HG03060 (cell line): Measurements from ENCODE around the gene CDC42BPA.

ENCODE experiments used
- ATAC-seq: cut with Tn5 transposase; IDR thresholded peaks from one replicate; pipeline ENCODE4 v1.9.1; 2021; ENCODE audit warnings: low read depth, moderate number of reproducible peaks; ENCODE audit not compliant: unreplicated experiment

CDC42BPA gene

GRCh38 chr1:227223171-227223806 lies 95.0 kb downstream of the CDC42BPA start:
- ATAC-seq: no peak

- ATAC-seq: no peak
These were observed 98.5 kb downstream of the CDC42BPA start for GRCh38 chr1:227219715-227220292.

DNA sequence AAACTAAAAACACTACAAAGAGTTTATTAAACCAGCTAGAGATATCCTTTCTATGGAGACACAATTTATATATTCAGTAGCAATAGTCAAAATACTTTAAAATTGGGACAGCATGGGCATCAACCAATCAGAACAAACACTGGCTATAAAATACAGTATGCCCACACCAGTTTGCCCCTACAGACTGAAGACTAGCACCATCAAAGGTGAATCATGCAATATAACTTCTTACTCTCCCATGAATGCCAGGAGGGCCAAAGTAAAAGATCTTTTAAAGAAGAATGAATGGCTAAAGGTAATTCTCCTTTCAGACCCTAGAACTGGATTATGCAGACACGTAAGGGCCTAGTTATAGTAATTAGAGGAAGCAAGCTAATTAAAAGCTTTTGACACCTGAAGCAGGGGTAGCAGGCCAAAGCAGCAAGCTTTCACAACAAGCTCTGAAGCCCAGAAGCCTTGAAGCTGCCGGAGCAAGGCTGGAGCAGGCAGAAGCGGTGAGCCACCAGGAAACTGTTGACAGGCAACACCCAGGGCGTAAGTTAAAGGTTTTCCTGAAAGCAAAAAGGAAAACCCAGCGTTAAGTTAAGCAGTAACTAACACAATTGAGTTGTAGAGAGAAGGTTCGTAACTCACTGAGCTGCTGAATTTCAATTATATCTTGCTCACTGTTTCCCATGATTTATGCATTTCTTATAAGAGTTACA lies 99.3 kb downstream of the CDC42BPA start:
- ATAC-seq: no peak

- no peak for ATAC-seq
These were observed 102.3 kb downstream of the CDC42BPA start for GRCh38 chr1:227215863-227216510.

GRCh38 chr1:227214207-227214606 lies 104.1 kb downstream of the CDC42BPA start:
- no peak for ATAC-seq

- ATAC-seq: no peak
These were observed 104.9 kb downstream of the CDC42BPA start for GRCh38 chr1:227213426-227213825.

DNA sequence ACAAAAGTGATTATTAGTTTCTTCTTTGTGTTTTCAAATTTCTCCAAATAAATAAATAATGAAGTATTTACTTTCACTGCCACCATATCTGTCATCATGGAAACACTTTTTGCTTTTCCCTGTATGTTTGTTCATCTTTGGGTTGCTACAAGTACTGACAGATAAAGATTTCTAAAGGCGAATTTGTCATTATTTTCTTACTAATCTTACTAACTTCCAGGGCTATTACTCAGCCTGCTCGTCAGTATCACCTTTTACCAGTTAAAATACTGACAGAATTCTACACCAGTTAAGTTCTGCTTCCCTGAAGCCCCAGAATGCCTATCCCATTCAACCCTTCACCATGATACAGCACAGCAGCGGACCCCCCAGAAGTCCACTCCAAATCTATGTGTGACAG lies 106.1 kb downstream of the CDC42BPA start:
- ATAC-seq: no peak

DNA sequence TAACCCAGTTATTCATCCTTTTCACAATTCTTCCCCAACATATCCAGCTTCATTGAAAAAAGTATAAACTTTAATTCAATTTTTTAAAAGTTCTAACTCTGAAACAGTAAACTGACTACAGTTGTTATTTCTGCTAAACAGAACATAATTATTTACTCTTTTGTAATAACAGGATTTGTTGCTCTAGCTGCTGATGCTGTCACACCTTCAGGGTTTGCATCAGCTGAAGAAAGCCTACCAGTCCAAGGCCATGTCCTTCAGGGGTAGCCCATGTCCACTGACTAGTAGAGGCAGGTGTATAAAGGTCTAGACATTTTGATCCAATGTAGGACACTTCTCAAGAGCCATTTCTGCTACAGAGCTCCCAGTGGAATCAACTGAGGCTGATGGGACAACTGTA lies 107.7 kb downstream of the CDC42BPA start:
- no peak for ATAC-seq

- no peak for ATAC-seq
These were observed 121.2 kb downstream of the CDC42BPA start for GRCh38 chr1:227197064-227197463.

DNA sequence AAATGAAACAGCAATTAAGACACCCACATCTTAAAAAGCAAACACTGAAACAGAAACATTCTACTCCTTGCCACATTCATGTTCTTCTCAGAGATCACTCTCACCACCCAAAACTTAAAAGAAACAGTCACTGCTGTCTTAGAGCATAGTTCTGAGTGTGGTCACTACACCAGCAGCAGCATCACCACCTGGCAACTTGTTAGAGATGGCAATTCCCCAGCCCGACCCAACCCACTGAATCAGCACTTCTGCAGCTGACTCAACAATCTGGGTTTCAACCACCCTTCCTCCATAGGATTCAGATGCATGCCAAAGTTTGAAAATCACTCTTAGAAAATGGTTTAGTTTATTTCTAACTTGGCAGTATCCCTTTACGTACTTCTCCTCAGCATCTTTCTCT lies 126.1 kb downstream of the CDC42BPA start:
- no peak for ATAC-seq

GRCh38 chr1:227191607-227192006 lies 126.7 kb downstream of the CDC42BPA start:
- no peak for ATAC-seq

- no peak for ATAC-seq
These were observed 128.0 kb downstream of the CDC42BPA start for GRCh38 chr1:227190321-227190720.

GRCh38 chr1:227185291-227185690 lies 133.0 kb downstream of the CDC42BPA start:
- no peak for ATAC-seq

- no peak for ATAC-seq
These were observed 136.3 kb downstream of the CDC42BPA start for GRCh38 chr1:227182012-227182411.

GRCh38 chr1:227175611-227176010 lies 142.7 kb downstream of the CDC42BPA start:
- no peak for ATAC-seq

DNA sequence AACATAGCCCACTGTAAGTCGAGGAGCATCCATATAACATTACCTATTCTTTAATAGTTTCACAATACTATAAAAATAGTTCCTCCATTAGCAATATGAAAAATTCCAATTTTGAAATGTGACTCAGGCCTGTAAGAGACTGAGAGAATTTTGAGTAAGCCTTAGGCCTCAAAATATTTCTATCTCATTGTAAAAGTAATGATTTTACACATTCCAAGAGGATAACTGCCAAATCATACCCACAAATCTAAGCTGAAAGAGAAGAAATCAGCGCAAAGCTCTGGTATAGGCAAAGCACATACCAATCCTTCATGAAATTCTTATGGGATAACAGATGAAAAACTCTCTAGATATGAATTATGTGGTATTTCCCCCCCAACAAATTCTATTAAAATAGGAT lies 144.1 kb downstream of the CDC42BPA start:
- ATAC-seq: no peak

DNA sequence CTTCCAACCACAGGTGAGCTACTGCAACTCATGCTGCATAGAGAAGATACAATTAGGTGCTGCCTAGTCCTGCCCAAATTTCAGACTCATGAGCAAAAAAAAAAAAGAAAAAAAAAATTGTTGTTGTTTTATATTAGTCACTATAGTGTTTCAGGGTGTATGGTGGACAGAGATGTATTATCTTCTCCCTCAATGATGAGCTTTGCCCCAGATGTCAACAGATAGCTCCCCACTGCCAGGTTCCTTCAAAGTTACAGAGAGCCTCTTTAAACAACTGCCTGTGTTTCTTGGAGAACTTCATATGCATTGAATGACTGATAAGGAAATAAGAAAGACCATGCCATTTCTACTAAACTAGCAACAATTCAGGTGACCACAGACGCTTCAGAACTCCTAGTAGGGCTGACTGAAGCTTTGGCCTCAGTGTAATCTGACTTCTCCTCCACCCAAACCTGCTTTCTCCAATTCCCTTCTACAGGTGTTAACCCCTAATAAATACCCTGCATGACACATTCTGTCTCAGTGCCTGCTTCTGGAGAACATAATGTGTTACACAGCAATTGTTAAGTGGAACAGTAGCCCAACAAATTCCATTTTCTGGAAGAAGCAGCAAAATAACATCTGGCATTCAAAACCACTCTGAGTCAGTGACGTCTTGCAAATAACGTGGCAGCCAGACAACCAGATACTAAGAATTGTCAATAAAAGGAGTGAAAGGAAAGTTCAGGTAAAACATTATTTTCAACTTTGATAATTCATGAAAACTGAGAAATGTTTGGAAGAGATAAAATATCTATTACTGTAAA lies 147.7 kb downstream of the CDC42BPA start:
- no peak for ATAC-seq

DNA sequence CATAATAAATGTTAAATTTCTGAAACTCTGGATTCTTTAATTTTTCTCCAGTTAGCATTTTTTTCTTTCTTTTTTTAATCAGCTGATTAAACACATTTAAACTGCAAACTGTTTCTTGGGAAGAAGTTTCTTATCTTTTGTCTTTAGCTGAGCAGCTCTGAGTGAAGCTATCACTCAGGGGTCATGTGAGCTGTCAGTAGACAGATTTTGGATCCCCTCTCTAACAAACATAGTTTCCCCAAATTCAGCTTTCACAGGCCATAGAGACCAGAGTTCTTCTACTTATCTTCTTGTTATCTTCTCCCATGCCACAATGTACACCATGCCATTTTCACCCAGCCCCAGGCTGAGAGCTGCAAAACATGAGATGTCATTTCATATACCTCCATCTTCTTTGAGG lies 148.9 kb downstream of the CDC42BPA start:
- no peak for ATAC-seq

DNA sequence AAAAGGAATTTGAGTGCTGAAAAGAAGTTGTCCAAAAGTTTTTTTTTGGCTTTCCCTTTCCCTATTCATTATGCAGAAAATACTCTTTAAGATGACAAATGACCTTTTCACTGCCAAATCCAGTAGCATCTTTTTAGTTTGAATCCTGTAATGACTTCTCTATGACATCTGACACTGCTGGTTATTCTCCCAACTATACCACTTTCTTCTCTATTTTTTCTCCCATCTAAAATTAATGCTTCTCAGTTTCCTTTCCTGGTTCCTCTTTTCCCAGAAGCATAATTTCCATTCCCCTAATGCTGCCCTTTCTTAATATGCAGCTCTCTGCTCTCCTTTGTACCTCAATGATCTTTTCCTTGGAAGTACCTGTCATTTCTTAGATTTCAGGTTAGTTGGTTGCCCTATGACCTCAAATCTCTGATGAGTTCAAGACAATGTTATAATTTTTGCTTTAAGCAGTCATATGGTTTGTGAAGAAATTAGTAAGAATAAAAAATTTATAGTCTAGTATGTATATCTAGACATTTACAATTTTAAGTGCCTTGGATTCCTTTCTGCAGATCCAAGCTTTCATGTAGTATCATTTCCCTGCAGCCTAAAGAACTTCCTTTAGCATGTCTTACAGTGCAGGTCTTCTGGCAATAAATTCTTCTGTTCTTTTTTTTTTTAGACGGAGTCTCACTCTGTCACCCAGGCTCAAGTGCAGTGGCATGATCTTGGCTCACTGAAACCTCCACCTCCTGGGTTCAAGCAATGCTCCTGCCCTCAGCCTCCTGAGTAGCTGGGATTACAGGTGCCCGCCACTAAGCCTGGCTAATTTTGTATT lies 150.8 kb downstream of the CDC42BPA start:
- ATAC-seq: no peak

DNA sequence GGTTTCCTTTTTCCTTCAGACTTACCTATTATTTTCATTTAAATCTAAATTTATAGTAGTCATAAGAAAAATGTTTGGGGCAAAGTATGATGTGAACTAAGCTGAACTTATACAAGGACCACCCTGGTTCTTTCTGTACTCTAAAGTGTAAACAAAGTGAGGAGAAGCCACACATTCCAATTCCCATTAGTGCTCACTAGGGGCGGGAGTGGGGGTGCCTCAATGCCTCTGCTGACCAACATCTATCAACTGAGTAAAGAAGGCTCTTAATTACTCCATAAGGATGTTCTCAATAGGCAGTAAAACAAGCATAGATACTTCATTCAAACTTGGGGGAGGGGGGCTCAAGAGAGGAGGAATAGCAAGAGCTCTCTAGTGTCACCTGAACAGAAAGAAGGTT lies 151.7 kb downstream of the CDC42BPA start:
- ATAC-seq: no peak
